Activated naive CD8-positive, alpha-beta T cell treated with anti-CD3 and anti-CD28 coated beads for 36 hours (primary cell): ENCODE data around the gene RASD2. TPM values are rescaled to one million over a fixed set of nuclear protein-coding genes. Genes with fewer than 3 reads are reported as not detected.

Experiments
- DNase-seq: peaks from one replicate; pipeline ENCODE4 v3.0.0; 2021
- H3K27ac Mint-ChIP-seq: one replicate; pipeline ENCODE4 v1.8.0; 2022; ENCODE audit warnings: mild to moderate bottlenecking, moderate library complexity, mixed read lengths
- H3K27me3 Mint-ChIP-seq: one replicate; pipeline ENCODE4 v1.8.0; 2022; ENCODE audit warnings: mild to moderate bottlenecking, mixed read lengths
- H3K36me3 Mint-ChIP-seq: one replicate; pipeline ENCODE4 v1.8.0; 2021; ENCODE audit warnings: mild to moderate bottlenecking, mixed read lengths
- H3K4me1 Mint-ChIP-seq: one replicate; pipeline ENCODE4 v1.8.0; 2021; ENCODE audit warnings: mixed read lengths
- H3K4me3 Mint-ChIP-seq: one replicate; pipeline ENCODE4 v1.8.0; 2022; ENCODE audit warnings: mild to moderate bottlenecking, moderate library complexity, mixed read lengths
- H3K9me3 Mint-ChIP-seq: one replicate; pipeline ENCODE4 v1.8.0; 2022; ENCODE audit warnings: mixed read lengths
- total RNA-seq, 2 experiments: library from RNA; stranded (reverse); gene quantifications; one replicate each; pipeline ENCODE4 v1.2.3, GENCODE V29; 2021

Gene RASD2
- total RNA-seq, 2 experiments from 2014 or later, result 0.06 to 0.16 TPM

DNA sequence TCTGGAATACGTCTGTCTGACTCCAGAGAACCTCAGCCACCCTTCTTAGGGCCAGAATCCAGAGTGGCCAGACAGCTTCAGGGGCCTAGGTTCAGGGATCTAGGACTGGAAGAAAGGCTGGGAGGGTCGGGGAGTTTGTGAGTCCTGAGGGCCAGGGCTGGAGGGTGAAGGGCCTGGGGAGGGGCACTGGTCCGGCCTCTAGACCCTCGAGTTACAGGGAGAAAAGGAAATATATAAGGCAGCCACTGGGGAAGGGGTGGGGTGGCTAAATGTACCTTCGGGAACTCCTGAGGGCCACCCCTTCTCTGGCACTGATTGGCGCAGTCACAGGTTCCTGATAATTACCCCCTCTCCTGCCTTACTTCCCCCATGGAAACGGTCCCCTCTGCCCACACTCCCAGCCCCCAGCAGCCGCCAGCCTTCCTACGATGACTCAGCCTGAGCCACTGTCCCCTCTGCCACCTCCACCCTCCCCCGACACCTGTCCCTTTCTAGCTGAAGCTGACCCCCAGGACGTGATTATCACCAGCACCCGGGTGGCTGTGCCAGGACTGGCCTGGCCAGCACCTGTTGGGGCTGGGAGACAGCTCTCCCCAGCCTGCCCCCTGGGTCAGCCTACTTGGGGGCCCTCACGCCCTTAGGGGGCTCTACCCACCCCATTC, 50.1 kb downstream of the RASD2 start:
- Mint-ChIP-seq H3K4me3 (no peak overlapping the region), H3K27ac (no peak overlapping the region), H3K36me3 (no peaks in the 10 kb centered on the region), H3K4me1 (no peaks in the 10 kb centered on the region), H3K27me3 (peaks cover 5% of the 10 kb centered on the region), H3K9me3 (no peaks in the 10 kb centered on the region)
- no peak for DNase-seq

DNA sequence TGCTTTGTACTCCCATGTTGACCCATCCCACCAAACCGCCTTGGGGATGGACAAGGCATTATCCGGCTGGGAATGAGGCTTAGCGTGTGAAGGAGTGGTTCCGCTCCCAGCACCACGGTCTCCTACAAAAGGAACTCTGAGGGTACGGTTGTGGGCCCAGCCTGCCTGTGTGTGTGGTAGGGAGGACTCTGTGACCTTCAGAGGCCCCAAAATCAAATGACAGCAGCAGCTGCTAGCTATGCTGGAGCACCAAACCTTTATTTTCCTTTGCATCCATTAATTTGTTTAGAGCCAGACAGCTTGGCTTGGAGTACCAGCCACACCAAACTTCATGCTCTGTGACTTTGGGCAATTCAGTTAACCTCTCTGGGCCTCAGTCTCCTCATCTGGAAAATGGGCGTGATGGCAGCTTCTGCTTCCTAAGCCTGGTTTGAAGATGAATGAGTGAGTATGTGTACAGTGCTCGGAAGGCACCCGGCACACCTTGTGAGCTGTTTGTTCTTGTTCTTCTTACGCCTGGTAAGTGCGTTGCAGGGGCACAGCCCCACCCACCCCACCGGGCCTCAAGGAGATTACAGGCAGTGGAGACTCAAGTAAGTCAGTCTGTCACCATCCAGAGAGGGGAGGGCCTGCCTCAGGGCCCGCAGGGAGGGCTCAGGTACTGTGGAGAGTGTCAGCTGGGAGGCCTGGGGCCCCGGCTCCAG, 51.2 kb downstream of the RASD2 start:
- Mint-ChIP-seq H3K4me1 (no peaks in the 10 kb centered on the region), H3K27me3 (peaks cover 5% of the 10 kb centered on the region), H3K4me3 (no peak overlapping the region), H3K9me3 (no peaks in the 10 kb centered on the region), H3K36me3 (no peaks in the 10 kb centered on the region), H3K27ac (no peak overlapping the region)
- DNase-seq, result no peak

DNA sequence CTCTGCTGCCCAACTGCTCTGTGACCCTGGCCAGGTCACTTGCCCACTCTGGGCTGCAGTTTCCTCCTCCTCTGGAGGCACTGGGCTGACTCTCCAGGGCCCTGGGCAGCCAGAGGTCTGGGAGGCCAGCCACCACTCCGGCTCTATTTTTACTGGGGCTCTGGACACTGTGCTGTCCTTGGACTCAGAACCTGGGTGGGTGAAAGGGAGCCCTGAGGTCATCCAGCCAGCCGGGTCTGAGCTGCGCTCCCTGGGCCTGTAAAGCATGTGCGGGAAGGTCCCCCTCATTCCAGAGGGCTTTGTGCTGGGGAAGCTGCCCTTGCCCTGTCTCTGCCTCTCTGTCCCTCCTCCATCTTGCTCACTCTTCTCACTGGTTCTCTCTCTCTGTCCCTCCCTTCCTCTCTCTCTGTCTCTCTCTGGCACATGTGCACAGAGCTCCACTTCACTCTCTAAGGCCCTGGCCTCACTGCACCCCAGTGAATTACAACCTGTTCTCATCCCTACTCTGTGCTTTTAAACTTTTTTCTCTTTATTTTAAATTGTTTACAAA, 51.9 kb downstream of the RASD2 start:
- Mint-ChIP-seq H3K9me3 (no peaks in the 10 kb centered on the region), H3K36me3 (no peaks in the 10 kb centered on the region), H3K4me3 (no peak overlapping the region), H3K27me3 (peaks cover 5% of the 10 kb centered on the region), H3K4me1 (no peaks in the 10 kb centered on the region), H3K27ac (no peak overlapping the region)
- no peak for DNase-seq

DNA sequence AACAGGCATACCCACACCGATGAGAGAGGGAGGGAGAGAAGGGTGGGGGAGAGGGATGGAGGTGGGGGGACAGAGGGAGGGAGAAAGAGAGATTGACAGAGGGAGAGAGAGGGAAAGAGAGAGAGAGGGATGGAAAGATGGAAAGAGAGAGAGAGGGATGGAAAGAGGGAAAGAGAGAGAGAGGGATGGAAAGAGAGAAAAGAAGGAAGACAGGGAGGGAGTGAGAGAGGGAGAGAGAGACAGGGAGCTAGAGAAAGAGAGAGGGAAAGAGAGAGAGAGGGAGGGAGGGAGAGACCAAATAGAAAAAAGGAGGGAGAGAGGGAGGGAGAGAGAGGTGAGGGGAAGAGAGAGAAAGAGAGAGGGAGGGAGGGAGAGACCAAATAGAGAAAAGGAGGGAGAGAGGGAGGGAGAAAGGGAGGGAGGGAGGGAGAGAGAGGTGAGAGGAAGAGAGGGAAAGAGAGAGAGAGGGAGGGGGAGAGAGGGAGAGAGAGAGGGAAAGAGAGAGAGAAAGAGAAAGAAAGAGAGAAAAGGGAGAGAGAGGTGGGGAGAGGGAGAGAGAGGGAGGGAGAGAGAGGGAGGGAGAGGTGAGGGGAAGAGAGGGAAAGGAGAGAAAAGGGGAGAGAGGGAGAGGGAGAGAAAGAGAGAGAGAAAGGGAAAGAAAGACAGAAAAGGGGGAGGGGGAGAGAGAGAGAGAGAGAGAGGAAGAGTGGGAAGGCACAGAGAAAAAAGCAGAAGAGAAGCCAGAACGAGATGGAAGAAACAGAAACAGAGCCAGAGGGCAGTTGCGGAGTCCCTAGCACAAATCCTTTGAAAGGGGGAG, 52.6 kb downstream of the RASD2 start:
- H3K36me3 Mint-ChIP-seq, result no peaks in the 10 kb centered on the region
- no peaks in the 10 kb centered on the region for H3K4me1 Mint-ChIP-seq
- peaks cover 5% of the 10 kb centered on the region for H3K27me3 Mint-ChIP-seq
- H3K4me3 Mint-ChIP-seq, result no peak overlapping the region
- no peak for DNase-seq
- H3K9me3 Mint-ChIP-seq, result no peaks in the 10 kb centered on the region
- H3K27ac Mint-ChIP-seq, result no peak overlapping the region

DNA sequence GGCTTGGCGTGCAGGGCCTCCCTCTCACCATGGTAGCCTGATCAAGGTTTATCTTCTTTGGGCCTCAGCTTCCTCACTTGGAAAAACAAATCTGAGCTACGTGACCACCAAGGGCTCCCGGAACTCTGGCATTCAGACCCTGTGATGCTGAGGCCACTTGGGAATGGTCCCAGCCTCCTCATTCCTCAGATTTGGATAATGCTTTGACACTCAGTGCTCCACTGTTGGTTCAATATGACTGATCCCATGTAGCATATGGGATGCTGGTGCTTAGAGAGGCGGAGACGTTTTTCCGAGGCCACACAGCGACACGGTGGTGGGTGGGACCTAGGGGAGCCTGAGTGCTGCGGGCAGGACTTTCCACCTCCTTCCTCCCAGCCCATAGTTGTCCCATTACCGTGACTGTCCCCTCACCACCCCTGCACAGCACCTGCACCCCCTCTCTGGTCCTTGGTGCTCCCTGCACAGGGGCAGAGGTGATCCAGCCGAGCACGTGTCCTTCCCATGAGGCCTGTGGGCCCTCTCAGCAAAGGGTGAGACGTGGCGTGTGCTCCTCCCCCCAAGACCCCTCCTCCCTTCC, 53.4 kb downstream of the RASD2 start:
- Mint-ChIP-seq H3K4me3 (no peak overlapping the region), H3K27ac (no peak overlapping the region), H3K36me3 (no peaks in the 10 kb centered on the region), H3K9me3 (no peaks in the 10 kb centered on the region), H3K4me1 (no peaks in the 10 kb centered on the region), H3K27me3 (peaks cover 5% of the 10 kb centered on the region)
- DNase-seq, result no peak

DNA sequence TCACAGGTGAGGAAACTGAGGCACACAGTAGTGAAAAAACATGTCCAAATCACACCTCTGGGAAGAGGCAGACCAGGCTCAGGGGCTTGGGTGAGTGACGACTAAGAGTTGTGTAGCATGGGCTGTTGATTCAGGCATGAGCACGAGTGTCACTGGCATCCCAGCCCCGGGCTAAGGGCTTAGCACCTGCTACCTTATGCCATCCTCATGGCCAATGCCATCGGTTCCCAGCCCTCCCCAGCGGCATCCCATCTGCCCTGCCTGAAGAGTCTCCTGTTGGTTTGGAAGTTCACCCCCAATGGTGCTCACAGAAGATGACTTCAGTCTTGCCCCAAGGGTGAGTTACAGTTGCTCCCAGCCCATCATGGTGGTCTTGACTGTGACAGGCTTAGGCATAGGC, 54.1 kb downstream of the RASD2 start:
- no peaks in the 10 kb centered on the region for H3K36me3 Mint-ChIP-seq
- peaks cover 5% of the 10 kb centered on the region for H3K27me3 Mint-ChIP-seq
- no peak overlapping the region for H3K27ac Mint-ChIP-seq
- H3K9me3 Mint-ChIP-seq, result no peaks in the 10 kb centered on the region
- H3K4me3 Mint-ChIP-seq, result no peak overlapping the region
- DNase-seq, result no peak
- no peaks in the 10 kb centered on the region for H3K4me1 Mint-ChIP-seq

DNA sequence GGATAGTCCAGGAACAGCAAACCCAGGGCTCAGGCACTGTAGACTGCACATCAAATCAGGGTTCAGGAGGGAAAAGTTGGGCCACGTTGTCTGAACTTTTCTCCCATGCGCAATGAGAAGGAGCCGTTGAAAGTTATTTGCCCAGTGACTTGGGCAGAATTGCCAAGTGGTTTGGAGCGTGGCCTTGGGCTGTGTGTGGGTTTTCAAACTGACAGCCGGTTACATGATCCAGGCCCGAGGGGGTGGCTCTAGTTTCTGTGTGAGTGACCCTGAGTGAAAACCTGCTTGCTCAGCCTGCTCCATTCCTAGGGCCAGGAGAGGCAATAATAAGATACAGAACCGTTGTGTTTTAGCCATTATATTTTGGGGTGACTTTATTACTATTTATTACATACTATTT, 56.2 kb downstream of the RASD2 start:
- H3K27me3 Mint-ChIP-seq, result peaks cover 5% of the 10 kb centered on the region
- no peaks in the 10 kb centered on the region for H3K4me1 Mint-ChIP-seq
- H3K9me3 Mint-ChIP-seq, result no peaks in the 10 kb centered on the region
- no peak overlapping the region for H3K27ac Mint-ChIP-seq
- no peaks in the 10 kb centered on the region for H3K36me3 Mint-ChIP-seq
- H3K4me3 Mint-ChIP-seq, result no peak overlapping the region
- DNase-seq, result no peak

DNA sequence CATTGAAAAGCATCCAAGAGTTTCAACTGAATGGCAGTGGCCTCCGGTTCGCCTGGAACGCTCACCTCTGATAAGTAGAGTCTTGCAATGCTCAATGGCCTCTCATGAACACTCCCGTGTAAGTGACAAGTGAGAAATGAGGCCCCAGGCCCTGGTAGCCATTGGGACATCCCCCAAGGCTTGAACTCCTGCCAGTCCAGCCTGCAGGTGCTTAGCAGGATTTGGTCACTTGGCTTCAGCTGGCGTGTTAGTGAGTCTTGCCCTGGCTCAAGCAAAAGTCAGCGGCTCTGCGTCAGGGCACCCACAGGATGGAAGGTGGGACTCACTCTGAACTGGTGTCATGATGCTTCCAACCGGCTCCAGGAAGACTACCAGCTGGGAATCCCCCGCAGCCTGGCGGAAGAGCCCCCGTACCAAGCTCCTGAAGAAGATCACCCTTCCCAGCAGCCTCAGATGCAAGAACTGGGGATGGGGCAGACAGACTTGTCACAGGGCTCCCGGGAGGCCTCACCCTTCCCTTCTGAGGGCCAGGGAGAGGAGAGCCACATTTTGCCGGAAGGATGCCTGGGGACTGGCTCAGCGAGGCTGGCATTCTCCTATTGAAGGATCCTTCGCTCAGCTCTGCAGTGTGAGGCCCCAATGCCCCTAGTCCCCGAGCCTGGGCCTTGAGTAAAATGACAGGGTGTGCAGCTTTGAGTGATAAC, 57.2 kb downstream of the RASD2 start:
- Mint-ChIP-seq H3K9me3 (no peaks in the 10 kb centered on the region), H3K4me1 (no peaks in the 10 kb centered on the region), H3K4me3 (no peak overlapping the region), H3K27me3 (peaks cover 4% of the 10 kb centered on the region), H3K27ac (no peak overlapping the region), H3K36me3 (no peaks in the 10 kb centered on the region)
- DNase-seq, result no peak

DNA sequence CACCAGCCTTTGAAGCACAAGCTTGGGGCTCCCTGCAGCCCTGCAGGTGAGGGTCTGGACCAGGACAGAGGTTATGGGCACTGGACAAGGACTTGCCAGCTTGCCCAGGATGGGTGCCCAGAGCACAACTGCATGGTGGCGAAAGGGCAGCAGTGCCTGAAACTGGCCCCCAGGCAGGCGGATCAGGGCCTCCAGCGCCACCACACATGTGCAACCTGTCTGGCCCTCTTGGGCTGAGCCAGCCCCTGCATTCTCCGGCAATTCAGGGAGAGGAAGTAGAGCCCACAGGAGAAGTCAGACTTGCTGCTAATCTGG, 57.7 kb downstream of the RASD2 start:
- no peaks in the 10 kb centered on the region for H3K4me1 Mint-ChIP-seq
- no peak overlapping the region for H3K4me3 Mint-ChIP-seq
- no peaks in the 10 kb centered on the region for H3K9me3 Mint-ChIP-seq
- no peak for DNase-seq
- H3K36me3 Mint-ChIP-seq, result no peaks in the 10 kb centered on the region
- H3K27ac Mint-ChIP-seq, result no peak overlapping the region
- H3K27me3 Mint-ChIP-seq, result no peaks in the 10 kb centered on the region

DNA sequence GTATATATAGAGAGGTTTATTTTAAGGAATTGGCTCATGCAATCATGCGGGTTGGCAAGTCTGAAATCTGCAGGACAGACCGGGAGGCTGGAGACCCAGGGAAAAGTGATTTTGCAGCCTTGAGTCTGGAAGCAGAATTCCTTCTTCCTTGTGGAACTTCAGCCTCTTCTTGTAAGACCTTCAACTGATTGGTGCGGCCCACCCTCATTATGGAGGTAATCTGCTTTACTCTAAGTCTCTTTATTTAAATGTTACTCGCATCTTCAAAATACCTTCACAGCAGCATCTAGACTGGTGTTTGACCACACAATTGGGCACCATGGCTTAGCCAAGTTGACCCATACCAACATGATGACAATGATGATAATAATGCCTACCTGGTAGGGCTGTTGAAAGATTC, 58.7 kb downstream of the RASD2 start:
- H3K4me1 Mint-ChIP-seq, result no peaks in the 10 kb centered on the region
- DNase-seq, result no peak
- no peaks in the 10 kb centered on the region for H3K9me3 Mint-ChIP-seq
- no peak overlapping the region for H3K27ac Mint-ChIP-seq
- no peak overlapping the region for H3K4me3 Mint-ChIP-seq
- H3K36me3 Mint-ChIP-seq, result no peaks in the 10 kb centered on the region
- H3K27me3 Mint-ChIP-seq, result no peaks in the 10 kb centered on the region

DNA sequence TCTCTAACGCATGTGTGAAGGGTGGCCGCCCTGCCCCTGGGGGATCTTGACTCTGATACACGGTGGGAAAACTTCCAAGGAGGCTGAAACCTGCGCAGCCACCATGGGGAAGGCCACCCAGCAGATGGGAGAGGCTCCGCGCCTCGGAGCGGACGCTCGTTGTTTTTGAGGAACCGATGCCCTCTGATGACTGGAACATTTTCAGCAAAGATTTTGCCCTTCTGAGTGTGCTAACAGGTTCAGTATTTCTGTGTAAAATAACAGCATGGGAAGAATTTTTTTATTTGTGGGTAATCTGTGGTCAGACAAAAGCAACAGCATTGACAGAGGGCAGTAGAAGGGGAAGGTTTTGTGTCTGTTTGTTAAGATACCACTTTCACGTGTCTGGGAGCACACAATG, 59.8 kb downstream of the RASD2 start:
- Mint-ChIP-seq H3K27me3 (no peaks in the 10 kb centered on the region), H3K9me3 (no peaks in the 10 kb centered on the region), H3K4me3 (no peak overlapping the region), H3K36me3 (no peaks in the 10 kb centered on the region), H3K27ac (no peak overlapping the region), H3K4me1 (peaks cover 2% of the 10 kb centered on the region)
- DNase-seq, result no peak

DNA sequence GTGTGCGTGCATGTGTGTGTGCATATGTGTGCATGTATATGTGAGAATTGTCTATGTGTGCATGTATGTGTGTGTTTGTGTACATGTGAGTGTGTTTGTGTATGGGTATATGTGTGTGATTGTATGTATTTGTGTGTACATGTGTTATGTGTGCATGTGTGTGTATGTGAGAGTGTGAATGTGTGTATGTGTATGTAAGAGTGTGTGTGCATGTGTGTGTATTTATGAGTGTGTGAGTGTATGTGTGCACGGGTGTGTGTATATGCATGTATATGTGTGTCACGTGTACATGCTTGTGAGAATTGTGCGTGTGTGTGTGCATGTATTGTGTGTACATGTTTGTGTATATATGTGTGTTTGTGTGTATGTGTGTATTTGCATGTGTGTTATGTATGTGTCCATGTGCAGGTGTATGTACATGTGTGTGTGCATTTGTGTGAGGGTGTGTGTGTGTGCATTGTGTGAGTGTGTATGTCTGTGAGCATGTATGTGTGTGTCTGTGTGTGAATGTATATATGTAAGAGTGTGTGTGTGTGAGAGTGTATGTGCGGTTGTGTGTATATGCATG, 60.5 kb downstream of the RASD2 start:
- Mint-ChIP-seq H3K4me1 (peaks cover 2% of the 10 kb centered on the region), H3K27me3 (peaks cover 1% of the 10 kb centered on the region), H3K4me3 (no peak overlapping the region), H3K27ac (no peak overlapping the region), H3K9me3 (no peaks in the 10 kb centered on the region), H3K36me3 (no peaks in the 10 kb centered on the region)
- DNase-seq, result no peak

DNA sequence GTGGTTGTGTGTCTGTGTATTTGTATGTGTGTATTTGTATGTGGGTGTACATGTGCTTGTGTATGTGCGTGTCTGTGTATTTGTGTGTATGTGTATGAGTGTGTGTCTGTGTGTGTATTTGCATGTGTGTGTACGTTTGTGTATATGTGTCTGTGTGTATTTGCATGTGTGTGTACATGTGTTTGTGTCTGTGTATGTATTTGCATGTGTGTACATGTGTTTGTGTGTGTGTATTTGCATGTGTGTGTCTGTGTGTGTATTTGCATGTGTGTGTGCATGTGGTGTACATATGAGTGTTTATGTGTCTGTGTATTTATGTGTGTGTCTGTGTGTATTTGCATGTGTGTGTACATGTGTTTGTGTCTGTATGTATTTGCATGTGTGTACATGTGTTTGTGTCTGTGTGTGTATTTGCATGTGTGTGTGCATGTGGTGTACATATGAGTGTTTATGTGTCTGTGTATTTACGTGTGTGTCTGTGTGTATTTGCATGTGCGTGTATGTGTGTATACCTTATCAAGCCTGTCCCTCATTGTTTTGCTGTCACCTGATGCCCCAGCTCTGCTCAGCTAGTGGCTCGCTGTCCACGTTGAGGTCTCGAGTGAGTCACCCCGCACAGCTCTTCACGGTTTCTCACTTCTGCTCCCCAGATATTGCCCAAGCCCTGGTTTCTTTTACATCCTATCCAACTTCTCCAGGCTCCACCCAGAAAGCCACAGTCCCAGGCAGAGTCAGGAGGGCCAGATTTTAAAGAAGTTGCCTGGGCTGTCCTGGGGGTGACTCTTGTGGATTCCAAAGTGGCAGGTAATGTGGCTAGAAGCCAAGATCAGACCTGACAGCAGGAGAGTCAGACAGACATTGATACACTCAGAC, 61.3 kb downstream of the RASD2 start:
- H3K9me3 Mint-ChIP-seq, result no peaks in the 10 kb centered on the region

More for the DNA sequence above, 61.3 kb downstream of the RASD2 start:
- DNase-seq, result no peak
- no peaks in the 10 kb centered on the region for H3K36me3 Mint-ChIP-seq
- no peak overlapping the region for H3K27ac Mint-ChIP-seq
- peaks cover 2% of the 10 kb centered on the region for H3K4me1 Mint-ChIP-seq
- no peak overlapping the region for H3K4me3 Mint-ChIP-seq
- peaks cover 3% of the 10 kb centered on the region for H3K27me3 Mint-ChIP-seq
